ENCODE measurements around the gene CEP295NL.
A peak's percentile ranks its signal among the peaks of the same experiment; 100 is the strongest.

CEP295NL gene

DNA sequence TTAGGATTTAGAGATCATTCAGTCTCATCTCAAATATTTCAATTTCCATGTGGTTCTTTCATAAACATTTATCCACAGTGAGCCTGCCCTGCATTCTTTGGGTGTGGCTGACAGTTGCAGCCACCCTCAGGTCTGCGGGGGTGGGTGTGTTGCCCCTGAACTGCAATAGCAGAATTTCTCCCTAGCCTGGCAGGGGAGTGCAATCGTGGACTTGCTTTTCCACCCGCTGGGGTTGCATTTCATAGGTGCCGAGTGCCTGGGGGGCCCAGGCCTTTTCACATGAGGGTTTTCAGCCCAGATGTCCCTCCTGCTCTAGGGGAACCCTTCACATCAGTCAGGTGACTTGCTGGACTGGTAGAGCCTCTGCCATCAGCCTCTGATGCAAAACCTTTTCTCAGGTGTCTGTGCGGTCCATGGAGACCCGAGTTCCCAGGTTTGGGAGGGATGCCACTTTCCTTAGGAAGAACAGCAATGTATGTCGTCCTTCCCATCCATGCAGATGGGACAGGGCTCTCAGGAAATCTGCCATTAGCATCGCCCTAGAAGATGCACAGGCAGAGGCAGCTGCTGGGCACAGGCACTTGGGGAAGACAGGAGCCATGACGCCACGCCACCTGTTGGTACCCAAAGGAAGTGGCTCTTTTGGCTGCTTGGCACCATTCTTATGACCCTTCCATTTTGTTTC is 60.0 kb downstream of the CEP295NL start:
- peak overlapping the region; percentile 39 for H3K27ac ChIP-seq
- ChIA-PET CTCF (interaction anchor here (0.6 to 1.6 kb wide), 3 partner anchors 10 to 98 kb away, joined by 3 to 7 read pairs (median 5); no protein-coding TSS in a partner anchor), POLR2A (ENCODE audit: low non-redundant PET) (no interaction called here)
- peak; percentile 34 for DNase-seq (ENCODE audit: low spot score)
- TF ChIP-seq, protein P1, sequence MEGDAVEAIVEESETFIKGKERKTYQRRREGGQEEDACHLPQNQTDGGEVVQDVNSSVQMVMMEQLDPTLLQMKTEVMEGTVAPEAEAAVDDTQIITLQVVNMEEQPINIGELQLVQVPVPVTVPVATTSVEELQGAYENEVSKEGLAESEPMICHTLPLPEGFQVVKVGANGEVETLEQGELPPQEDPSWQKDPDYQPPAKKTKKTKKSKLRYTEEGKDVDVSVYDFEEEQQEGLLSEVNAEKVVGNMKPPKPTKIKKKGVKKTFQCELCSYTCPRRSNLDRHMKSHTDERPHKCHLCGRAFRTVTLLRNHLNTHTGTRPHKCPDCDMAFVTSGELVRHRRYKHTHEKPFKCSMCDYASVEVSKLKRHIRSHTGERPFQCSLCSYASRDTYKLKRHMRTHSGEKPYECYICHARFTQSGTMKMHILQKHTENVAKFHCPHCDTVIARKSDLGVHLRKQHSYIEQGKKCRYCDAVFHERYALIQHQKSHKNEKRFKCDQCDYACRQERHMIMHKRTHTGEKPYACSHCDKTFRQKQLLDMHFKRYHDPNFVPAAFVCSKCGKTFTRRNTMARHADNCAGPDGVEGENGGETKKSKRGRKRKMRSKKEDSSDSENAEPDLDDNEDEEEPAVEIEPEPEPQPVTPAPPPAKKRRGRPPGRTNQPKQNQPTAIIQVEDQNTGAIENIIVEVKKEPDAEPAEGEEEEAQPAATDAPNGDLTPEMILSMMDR (conservative IDR thresholded peaks at IDR 0.05; ENCODE audit: low read depth): peak; percentile 67

DNA sequence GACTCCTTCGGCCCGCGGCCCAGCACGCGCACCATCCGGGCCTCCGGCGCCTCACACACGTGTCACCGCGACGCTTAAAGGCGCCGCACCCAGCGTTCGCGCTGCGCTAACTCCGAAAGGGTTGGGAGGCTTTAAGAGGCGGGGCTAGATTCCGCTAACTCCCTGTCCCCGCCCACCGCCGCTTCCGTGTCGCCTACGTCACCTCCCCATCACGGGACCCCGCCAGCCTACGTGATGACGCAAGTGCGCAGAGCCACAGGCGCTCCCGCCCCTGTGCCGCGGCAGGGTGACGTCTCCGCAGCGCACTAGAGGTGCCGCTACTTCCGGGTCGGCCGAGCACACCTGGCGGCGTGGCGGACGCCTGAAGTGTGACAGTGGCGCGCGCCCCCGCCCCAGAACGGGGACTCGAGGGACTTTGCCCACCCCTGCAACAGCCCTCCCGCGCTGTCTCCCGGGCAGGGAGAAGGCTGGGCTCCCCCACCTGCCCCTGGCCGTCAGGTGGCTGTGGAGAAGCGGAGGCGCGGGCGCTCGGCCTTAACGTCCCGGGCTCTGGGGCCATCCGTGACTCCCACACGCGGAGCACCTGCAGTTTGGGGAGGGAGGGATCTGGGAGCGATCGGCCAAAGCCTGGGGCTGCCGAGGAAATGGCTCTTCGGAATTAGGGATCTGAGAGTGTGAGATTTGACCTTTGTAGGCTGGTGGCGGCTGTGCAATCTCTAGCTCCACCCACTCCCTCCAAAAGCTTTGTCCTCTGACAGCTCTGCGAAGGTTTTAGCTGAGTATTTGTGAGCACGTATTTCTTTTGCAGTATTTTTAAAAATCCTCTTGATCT is 62.0 kb downstream of the CEP295NL start, which contains the start of gene USP36:
Gene USP36 (minus strand): TSS at position 35 of the 832 bp plus-strand sequence. CDS start 4,451 bp downstream, outside the sequence.
- peak; percentile 99 for DNase-seq (ENCODE audit: low spot score)
- POLR2A ChIA-PET (ENCODE audit: low non-redundant PET): interaction anchor here (0.5 kb wide), 1 partner anchor 46 kb away, joined by 3 read pairs; no protein-coding TSS in a partner anchor
- H3K27ac ChIP-seq: peak within 1 kb of the TSS; percentile 88
- TF ChIP-seq, protein P1 (conservative IDR thresholded peaks at IDR 0.05; ENCODE audit: low read depth): no peak
- CTCF ChIA-PET: interaction anchor here (0.6 to 0.7 kb wide), 2 partner anchors 131 to 169 kb away, joined by 3 to 6 read pairs; no protein-coding TSS in a partner anchor
